ENCODE data around the gene CHST11.
"Not testable (repeated sequence)": the region's sequence is repeated elsewhere in the genome, so short reads cannot be mapped to it uniquely, and the experiment has no call there.

Gene CHST11

DNA sequence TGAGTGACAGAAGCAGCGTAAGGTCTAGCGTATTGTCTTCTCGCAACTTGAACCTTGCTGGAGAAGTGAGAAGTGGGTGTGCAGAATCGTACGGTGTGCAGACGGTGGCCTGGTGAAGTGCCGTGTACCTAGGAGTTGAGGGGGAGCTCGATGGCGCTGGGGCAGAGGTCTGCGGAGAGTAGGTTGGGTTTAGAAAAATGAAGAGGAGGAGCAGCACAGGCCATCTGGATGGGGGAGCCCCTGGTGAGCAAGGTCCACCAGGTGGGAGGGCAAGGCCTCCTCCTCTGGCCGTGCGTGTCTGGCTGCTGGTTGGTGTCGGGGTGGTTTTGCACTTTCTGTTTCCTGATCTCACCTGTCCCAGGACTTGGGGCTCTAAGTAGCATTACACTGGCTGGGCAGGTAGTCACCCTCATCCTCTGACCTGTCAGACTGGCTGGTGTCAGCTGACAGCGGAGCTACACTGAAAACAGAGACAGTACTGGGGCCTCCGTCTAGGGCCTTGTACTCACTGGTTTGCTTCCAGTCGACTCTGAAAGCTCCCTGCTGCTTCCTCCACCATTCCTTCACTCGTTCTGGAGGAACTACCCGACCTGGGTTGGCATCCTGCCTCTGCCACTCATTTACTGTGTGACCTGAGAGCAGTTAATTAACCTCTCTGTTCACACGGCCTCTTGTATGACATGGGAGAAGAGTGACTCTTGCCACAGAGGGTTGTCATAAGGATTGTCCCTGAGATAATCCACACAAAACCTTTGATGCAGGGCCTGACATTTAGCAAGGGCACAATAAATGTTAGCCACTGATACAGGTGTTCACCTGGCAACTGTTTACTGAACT lies 273.1 kb downstream of the CHST11 start:
- peak; percentile 30 for DNase-seq

DNA sequence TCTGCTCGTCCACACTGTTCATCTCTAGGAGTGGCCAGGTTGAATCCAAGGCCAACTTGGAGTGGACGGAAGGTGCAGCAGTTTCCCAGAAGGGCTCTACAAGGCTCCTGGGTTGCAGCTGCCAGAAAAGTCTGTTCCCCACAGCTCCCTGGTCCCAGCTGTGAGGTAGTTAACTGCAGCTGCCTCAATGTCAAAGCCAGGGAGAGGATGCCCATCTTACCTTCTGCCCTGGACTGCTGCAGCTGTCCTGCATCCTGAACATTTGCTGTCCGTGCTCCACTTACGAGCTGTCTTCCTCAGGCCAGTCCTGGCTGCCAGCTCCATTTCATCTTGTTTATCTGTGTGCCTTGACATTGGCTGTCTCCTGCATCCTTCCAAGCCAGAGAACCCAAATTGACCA lies 274.0 kb downstream of the CHST11 start:
- no peak for DNase-seq

DNA sequence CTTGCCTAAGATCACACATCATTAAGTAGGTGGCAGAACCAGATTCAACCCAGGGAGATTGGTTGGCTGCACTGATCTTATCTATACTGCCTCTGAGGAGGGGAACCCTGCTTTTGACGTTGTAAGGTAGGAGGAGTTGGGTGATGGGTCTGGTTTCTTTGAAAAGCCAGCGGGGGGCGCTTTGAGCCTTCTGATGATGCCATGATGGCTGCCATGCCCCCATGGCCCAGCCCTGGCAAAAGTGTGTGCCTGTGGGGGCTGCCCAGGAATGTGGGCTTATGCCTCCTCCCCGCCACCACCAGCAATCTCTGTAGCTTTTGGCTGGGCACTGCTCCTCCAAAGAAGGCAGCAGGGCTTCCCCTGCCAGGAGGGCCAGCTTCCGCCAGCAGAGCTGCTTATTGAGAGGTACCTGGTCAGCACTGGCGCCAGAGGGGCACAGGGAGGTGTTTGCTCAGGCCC lies 277.0 kb downstream of the CHST11 start:
- DNase-seq: no peak

DNA sequence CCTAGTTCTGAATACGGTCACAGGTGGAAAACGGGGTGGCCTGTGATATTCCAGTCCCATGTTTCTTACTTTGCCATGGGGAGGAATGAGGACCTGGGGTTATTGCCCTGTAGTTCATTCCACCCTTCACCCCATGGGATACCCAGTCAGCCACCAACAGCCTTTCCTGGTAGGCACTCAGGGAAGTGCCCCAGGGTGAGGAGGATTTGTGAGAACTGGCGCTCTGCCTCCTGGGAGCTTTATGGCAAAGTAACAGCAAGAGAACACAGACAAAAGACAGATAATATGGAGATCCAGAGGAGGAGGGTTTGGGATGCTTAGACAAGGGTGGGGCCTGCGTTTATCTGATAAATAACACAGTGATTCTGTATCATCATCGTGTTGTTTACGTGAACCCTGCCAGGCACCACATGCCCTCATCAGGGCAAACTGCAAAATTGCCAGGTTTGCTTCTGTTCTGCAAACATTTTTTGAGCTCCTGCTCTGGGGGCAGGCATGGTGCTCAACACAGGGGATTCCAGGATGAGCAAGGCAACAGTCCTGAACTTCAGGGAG lies 277.9 kb downstream of the CHST11 start:
- no peak for DNase-seq

DNA sequence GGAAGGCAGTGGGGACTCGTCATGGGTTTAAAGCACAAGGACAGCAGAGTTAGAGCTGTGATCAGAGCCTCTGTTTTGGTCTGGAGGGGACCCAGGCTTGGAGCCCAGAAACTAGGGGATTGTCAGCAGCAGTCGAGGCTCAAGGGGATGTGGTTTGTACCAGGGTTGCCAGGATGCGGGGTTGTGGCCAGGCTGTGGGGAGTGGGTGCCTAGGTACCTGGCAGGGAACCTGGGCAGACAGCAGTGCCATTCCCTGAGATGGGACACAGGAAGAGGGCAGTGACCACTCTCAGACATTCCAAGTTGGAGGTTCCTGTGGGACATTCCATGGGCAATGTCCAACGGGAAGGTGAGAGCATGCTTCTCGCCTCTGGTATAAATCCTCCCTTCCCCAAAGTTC lies 279.1 kb downstream of the CHST11 start:
- DNase-seq: no peak

DNA sequence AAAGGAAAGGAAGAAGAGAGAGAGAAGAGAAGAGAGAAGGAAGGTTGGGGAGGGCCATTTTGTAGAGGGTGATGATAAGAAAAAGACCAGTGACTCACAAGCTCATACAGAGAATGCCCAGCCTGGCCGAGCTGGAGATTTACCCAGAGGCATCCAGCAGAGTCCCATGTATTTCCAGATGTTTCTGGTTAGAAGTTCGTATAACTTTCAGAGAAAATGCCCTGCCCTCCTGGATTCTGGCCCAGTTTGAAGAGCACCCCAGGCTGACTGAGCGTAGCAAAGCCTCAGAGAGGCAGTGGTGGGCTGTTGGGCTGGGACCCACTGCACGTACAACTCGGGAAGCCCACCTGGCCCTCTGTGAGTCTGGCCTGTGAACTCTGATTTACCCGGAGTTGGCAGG lies 279.6 kb downstream of the CHST11 start:
- no peak for DNase-seq

DNA sequence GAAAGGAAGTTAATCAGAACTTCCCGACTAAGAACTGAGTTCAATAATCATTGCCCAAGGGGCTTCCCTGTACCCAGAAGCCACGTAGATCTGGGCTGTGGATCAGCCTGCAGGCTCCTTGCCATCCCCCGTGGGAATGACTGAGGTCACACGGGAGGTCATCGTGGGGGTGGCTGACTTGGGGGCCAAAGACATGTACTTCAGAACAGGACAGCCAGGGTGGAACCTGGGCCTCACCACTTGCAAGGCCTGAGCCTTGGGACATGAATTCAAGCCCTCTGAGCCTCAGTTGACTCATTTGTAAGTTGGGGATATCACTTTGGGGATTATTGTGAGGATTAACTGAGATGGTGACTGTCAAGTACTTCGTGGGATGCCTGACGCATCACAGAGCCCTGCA lies 280.4 kb downstream of the CHST11 start:
- no peak for DNase-seq

DNA sequence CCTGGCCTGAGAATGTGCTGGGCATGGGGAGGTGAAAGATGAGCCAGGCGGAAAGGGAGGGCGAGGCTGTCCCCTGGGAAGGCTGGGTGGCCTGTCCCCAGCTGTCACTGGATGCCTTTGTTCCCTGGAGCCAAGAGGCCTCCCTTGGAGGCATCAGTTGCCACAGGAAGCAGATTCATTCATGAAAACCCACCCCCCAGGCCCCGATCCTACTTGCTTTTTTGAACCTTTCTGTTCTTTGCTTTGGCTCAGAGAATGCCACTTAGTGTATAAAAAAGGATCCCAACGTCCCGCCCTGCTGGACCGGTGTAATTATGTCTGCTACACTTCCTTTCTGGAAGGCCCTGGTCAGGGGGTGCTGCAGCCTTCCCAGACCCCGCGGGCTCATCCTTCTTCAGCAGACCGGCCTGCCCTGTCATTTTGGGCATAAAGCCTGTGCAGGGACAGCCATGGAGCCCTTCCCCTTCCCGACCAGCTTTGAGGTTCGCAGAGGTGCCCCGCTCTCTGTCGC lies 281.1 kb downstream of the CHST11 start:
- DNase-seq: peak; percentile 22

DNA sequence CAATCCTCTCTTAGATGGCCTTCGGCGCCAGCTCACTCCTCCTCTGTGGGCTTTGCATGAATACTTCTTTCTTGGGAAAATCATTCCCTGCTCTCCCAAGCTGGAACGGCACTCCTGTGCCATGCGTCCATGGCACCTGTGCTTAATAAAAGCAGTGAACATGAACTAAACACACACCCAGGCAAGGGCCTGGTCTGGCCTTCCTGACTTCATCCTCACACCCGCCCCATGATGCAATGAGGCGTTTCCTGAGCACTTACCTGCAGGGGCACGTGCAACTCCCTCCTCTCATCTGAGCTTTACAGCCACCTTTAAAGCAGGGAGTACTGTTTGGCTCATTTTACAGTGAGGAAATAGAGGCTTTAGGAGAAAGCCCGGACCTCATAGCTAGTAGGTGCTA lies 281.6 kb downstream of the CHST11 start:
- DNase-seq: peak; percentile 92

DNA sequence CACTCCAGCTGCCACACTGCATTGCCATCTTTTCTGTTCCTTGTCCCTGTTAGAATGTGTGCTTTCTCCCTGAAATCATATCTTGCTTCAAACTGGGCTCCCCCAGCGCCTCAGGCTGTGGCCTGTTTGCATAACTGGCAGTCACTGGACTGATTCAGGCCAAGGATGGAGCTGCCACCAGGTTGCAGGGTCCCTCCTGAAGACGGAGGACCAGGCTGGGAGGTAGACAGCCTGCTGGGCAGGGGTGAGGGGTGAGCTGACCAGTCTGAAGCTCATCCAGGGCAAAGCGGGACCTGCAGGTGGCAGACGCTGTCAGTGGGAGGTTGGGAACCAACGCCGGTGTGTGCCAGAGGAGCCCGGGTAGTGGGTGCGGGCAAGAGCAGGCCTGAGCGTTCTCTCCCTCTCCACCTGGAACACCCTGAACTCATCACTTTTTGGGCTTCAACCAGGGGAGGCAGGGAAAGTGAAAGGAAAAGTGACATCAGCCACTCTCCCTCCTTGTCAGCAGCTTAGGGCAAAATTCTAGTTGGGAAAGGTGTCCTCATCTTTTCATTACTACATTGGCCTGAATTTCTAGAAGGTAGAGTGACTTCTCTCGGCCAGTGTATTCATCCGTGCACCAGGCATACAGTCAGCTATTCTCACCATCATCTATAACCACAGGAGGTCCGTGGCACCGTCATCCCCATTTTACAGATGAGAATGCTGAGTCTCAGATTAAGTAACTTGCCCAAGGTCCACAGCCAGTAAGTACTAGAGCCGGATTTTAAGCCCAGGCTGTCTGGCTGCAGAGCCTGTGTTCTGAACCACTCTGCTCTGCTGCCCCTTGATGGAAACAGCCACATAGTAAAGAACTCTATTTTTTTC lies 282.3 kb downstream of the CHST11 start:
- no peak for DNase-seq

DNA sequence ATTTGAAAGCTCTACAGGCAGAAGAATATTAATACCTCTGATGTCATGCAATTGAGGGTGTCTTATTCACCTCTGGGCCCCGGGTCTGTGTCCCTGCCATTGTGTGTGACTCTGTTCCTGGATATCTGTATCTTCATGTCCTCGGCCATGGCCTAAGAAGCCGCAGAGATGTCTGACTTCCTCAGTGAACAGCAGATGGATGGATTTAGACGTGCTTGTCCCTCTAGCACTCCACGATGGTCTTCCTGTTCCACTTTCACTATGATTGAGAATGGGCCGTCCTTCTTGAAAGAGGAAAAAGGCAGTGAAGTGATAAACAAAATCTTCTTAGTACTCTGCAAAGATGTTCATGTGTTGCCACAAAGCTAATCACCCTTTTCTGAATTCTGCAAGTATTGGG lies 283.9 kb downstream of the CHST11 start:
- no peak for DNase-seq

DNA sequence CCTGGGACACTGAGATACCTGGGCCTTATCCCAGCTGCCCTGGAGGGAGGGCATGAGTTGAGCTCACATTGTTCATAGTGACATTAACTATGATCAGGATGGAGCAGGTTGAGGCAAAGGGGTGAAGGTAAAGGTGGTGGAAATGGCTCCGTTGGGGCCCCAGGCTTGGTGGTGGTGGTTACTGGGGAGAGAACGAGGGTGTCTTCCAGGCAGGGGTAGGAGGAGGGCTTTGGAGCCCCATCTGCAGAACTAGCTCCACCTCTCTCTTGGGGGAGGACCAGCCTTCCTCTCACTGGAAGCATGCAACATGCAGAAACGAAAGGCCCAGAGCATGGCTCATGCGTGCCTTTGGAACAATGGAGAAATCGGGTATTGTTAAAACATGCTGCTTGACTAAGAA lies 284.3 kb downstream of the CHST11 start:
- DNase-seq: no peak

DNA sequence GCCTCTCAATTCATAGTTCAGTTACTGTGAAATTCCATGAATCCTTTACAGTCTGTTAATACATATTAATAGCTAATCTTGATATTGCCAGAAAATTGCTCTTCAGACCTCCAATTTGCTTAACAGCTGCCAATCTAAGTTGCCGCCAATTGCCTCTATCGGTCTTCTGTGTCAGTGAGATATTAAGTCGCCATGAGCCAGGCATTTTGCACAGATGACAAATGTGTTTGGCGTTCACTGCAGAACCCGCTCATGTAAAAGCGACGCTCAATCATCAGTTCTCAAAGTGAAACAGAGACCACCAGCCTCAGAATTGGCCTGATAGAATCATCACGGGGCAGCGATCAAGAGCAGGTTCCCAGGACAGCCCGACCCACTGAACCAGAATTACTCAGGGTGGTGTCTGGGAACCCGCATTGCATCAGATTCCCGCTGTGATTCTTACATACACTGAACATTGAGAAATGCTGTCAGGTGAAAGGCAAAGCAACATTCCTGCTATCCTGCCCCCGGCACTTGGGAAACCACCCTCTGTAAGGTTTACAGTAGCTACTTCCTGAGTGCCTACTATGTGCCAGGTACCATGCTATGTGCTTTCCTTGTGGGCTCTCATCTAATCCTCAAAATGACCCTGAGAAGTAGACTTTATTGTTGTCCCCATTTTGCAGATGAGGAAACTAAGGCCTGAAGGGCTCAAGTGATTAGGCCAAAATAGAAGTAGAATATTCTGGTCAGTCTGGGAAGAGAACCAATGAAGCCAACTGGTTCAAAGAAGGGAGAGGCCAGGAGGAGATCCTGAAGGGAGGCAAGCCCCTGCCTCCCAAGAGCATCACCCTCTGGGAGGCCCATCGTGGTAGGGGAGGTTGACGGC lies 285.0 kb downstream of the CHST11 start:
- DNase-seq: no peak

DNA sequence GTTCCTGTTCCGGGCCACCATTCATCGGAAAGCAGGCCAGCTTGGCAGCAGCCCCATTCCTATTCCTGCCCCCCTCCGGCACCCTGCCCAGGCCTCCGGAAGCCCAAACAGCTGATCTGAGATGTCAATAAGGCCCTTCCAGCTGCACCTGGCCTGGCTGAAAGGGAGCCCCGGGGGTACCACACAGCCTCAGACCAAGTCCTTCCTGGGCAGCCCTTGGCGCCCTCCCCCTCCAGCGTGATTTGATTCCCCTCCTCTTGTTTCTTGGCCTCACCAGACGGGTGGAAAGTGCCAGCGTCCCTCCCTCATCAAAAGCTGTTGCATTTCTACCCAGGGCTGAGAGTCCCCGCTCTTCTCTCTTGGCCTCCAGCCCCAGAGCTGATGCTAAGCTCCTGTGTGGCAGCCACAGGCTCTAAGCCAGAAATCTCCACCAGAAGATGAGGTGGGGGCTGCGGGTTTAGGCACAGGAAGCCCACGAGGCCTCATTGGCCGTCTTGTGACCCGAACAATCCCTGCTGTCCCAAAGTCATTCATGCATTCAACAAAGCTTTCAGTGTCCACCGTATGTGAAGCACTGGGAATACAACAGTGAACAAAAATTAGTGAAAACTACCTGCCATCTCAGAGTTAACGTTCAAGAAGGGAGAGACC lies 285.9 kb downstream of the CHST11 start:
- DNase-seq: peak; percentile 31

DNA sequence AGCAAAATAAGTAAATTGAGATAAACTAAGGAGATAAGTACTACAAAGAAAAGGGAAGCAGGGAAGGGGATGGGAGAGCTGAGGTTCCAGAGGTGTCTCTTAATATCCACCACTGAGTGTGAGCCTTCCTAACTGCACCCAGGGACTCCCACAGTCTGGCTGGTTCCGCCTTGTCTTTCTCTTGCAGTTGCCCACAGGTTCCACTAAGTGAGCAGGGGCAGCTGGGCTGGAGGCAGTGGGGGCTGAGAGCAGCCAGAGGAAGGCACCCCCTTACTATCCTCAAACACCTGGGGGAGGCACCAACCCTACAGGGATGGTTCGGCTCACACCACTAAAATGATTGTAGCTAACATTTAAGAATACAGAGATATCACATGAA lies 286.4 kb downstream of the CHST11 start:
- DNase-seq: no peak

DNA sequence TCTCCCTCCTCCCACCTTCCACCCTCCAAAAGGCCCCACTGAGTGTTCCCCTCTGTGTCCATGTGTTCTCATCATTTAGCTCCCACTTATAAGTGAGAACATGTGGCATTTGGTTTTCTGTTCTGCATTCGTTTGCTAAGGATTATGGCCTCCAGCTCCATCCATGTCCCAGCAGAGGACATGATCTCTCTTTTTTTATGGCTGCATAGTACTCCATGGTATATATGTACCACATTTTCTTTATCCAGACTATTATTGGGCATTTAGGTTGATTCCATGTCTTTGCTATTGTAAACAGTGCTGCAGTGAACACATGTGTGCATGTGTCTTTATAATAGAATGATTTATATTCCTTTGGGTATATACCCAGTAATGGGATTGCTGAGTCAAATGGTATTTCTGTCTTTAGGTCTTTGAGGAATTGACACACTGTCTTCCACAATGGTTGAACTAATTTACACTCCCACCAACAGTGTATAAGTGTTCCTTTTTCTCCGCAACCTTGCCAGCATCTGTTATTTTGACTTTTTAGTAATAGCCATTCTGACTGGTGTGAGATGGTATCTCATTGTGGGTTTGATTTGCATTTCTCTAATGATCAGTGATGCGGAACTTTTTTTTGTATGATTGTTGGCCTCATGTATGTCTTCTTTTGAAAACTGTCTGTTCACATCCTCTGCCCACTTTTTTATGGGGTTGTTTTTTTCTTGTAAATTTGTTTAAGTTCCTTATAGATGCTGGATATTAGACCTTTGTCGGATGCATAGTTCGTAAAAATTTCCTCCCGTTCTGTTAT lies 287.2 kb downstream of the CHST11 start:
- DNase-seq: not testable (repeated sequence)

DNA sequence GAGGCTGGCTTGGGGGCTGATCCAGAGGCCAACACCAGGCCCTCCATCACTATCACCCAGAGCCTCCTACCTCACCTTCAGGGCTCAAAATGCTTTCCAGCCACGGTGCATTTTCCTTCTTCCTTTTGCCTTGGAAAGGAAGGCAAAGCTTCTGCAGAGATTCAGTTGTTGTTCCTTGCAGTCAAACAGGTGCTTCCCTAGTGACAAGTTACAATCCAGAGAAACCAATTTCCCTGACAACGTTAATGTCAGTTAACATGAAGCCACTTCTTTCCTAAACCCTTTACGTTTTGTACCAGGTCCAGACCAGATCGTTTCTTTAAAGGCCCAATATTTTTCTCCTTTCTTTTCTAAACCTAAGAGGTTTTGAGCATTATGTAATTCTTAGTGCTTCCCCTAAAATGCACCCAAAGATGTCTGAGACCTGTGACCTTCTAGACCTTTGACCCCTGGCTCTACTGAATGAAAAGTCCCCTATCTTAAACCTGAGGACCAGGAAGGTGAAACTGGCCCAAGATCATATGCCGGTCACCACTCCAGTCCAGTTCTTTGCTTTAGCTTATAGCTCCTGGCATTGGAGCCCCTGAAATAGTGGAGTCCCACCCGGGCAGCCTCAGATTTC lies 289.8 kb downstream of the CHST11 start:
- no peak for DNase-seq

DNA sequence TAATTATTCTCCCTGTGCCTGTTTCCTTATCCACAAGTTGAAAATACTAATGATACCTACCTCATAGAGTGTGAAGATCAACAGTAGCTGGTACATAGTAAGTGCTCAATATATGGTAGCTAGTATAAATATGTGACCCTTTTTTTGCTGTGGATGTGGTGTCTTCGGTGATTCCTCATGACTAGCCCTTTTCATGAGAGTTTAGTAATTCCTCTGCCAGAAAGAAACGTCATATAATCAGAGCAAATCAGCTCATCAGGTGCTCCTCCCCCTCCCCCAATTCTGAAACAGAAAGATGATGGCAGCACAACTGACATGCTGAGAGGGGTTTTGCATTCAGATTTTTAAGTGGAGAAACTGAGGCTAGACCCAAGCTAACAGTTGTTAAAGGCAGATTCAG lies 290.6 kb downstream of the CHST11 start:
- DNase-seq: no peak

DNA sequence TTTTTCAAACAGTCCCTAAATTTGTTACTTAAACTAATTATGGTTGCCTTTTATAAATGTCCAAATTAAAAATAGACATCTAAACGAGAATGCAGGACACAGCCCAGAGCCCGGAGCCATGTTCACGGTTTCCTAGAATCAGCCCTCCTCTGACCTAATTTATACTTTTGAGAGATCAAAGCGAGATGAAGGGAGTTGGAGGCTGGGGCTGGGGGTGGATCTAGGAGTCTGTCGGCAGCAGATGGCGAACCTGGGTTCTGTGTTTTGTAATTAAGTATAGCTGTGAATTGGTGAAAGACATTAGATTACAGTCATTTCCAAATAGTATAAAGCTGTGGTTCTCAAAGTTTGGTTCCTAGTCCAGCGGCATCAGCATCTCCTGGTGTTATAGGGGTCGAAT lies 291.2 kb downstream of the CHST11 start:
- DNase-seq: no peak

DNA sequence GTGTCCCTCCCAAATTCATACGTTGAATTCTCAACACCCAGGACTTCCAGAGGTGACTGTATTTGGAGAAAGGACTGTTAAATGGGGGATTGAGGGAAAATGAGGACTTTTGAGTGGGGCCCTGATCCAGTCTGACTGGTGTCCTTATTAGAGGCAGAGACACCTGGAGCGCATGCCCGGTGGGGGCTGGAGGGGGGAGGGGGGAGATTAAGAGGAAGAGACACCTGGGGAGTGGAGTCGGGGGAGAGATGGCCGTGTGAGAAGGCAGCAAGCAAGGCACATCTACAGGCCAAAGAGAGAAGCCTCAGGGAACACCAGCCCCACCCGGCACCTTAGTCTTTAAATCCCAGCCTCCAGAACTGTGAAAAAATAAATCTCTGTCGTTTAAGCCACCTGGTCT lies 291.6 kb downstream of the CHST11 start:
- no peak for DNase-seq

DNA sequence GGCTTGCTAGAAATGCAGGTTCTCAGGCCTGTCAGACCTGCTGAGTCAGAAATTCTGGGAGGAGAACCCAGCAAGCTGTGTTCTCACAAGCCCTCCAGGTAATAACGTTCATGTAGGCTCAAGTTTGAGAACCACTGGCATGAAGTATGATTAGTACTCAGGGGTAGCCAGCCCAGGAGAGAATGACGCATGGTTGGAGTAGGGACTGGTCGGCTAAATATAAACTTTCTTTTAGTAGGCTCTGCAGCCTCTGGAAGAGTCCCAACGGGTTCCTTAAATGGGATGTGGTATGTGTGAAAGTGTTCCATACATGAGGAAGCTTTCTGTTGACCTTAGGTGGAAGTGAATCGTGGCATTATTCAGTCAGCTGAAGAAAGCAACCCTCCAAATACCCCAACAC lies 292.0 kb downstream of the CHST11 start:
- DNase-seq: no peak

Data from NCI-H510A treated with DMSO at 0.1 percent for 48 hours (cell line).